Testis (tissue), 3 donors: ENCODE measurements around the gene ANGPTL4. TPM values are rescaled to one million over a fixed set of nuclear protein-coding genes. Genes with fewer than 3 reads are reported as not detected.
"Not testable (repeated sequence)": the region's sequence is repeated elsewhere in the genome, so short reads cannot be mapped to it uniquely, and the experiment has no call there.

Source experiments
- DNase-seq: peaks from one replicate; pipeline ENCODE4 v3.0.0-alpha.2; 2019
- H3K27ac ChIP-seq, 2 donors: fragments of 200-600 bp; sonication (generic); one replicate each; pipeline ENCODE4 v1.5.1; 2019
- H3K27me3 ChIP-seq: fragments of 200-600 bp; sonication (generic); one replicate; pipeline ENCODE4 v1.5.1; 2019
- H3K36me3 ChIP-seq: fragments of 200-600 bp; sonication (generic); one replicate; pipeline ENCODE4 v1.5.1; 2017; ENCODE audit warnings: low read depth; ENCODE audit errors: missing control alignments
- H3K4me1 ChIP-seq: fragments of 200-600 bp; sonication (generic); one replicate; pipeline ENCODE4 v1.5.1; 2019
- H3K4me3 ChIP-seq, 2 donors: fragments of 200-600 bp; sonication (generic); one replicate each; pipeline ENCODE4 v1.5.1; 2017 to 2019
- H3K9me3 ChIP-seq: fragments of 200-600 bp; sonication (generic); one replicate; pipeline ENCODE4 v1.5.1; 2017
- POLR2A ChIP-seq: fragments of 450-650 bp; IDR thresholded peaks from one replicate; pipeline ENCODE4 v1.6.1; 2017; ENCODE audit warnings: antibody characterized with exemption, mild to moderate bottlenecking, moderate library complexity
- WGBS, 2 donors: methylation state at CpG; one replicate each; pipeline ENCODE4 v1.1.5; 2018; 5-methylcytosine and 5-hydroxymethylcytosine counted together
- intact Hi-C: fragments of 100-400 bp; cut with DNase I; formaldehyde crosslinking; loops from one replicate; pipeline ENCODE4 v1.15.1; 2023; ENCODE audit warnings: low total_unique reads
- polyA plus RNA-seq: library from polyadenylated mRNA; stranded (reverse); fragments of 350-450 nt; fragmentation: Illumina TruSeq; extraction: RNeasy Lipid Tissue Mini Kit (QIAGEN cat#74804); gene quantifications from one replicate; pipeline ENCODE4 v1.2.3, GENCODE V29; 2014; ENCODE audit warnings: low read depth, low replicate concordance; ENCODE audit not compliant: insufficient read depth
- total RNA-seq, 2 donors: library from RNA; depleted of rRNA; stranded (reverse); fragments of >200 nt; gene quantifications; one replicate each; pipeline ENCODE4 v1.2.3, GENCODE V29; 2016
- TF ChIP-seq, protein P1 (sequence below), 3 experiments: fragments of 450-650 bp in 2 of 3; fragments of 200-600 bp in 1 of 3; sonication (generic) in 1 of 3; IDR thresholded peaks; one replicate each; pipeline ENCODE4 v1.5.1; 2016 to 2019; ENCODE audit warnings: antibody characterized with exemption in 3 of 3, mild to moderate bottlenecking in 2 of 3, moderate library complexity in 1 of 3

ANGPTL4 gene
- total and polyA plus RNA-seq, 3 donors from 2014 or later = 10.0 to 18.5 (median 10.2) TPM

DNA sequence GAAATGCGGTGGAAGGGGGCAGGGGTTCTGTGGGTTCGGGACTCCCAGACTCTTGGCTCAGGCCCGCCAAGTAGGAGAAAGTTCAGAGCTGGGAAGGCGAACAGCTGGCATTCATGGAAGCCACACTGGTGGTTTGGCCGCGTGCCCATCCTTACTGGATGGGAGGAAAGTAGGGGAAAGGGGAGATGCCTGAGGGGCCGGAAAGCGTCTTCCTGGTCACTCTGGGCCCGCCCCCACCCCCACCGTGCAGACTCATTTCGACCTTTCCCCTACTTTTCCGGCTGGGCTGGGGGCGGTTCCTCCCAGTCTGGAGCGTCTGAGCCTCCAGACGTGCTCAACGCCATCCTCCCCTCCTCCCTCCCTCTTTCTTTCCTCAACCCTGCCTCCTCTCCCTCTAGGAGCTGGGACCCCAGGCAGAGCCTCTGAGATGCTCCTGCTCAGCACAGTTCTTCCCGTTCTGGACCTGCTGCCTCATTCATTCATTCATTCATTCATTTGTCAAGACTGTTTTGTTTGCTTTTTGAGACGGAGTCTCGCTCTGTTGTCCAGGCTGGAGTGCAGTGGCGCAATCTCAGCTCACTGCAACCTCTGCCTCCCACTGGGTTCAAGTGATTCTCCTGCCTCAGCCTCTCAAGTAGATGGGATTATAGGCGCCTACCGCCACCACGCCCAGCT lies 3.5 kb downstream of the ANGPTL4 start:
- intact Hi-C loops = no loop called here
- H3K9me3 ChIP-seq = no peaks in the 10 kb centered on the region
- no peak for TF ChIP-seq POLR2A
- TF ChIP-seq, protein P1, sequence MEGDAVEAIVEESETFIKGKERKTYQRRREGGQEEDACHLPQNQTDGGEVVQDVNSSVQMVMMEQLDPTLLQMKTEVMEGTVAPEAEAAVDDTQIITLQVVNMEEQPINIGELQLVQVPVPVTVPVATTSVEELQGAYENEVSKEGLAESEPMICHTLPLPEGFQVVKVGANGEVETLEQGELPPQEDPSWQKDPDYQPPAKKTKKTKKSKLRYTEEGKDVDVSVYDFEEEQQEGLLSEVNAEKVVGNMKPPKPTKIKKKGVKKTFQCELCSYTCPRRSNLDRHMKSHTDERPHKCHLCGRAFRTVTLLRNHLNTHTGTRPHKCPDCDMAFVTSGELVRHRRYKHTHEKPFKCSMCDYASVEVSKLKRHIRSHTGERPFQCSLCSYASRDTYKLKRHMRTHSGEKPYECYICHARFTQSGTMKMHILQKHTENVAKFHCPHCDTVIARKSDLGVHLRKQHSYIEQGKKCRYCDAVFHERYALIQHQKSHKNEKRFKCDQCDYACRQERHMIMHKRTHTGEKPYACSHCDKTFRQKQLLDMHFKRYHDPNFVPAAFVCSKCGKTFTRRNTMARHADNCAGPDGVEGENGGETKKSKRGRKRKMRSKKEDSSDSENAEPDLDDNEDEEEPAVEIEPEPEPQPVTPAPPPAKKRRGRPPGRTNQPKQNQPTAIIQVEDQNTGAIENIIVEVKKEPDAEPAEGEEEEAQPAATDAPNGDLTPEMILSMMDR (IDR thresholded peaks at IDR 0.05) = no peak
- no peaks in the 10 kb centered on the region for H3K36me3 ChIP-seq
- H3K27me3 ChIP-seq = no peaks in the 10 kb centered on the region
- H3K4me1 ChIP-seq = peaks cover 22% of the 10 kb centered on the region
- peak overlapping the region in 1 of 2 donors; percentile 44 for H3K27ac ChIP-seq
- H3K4me3 ChIP-seq = no peak overlapping the region
- peak; percentile 83 for DNase-seq
- WGBS, 2 donors = 24 to 27% methylated on average over 18 to 23 of the region's 23 CpGs

DNA sequence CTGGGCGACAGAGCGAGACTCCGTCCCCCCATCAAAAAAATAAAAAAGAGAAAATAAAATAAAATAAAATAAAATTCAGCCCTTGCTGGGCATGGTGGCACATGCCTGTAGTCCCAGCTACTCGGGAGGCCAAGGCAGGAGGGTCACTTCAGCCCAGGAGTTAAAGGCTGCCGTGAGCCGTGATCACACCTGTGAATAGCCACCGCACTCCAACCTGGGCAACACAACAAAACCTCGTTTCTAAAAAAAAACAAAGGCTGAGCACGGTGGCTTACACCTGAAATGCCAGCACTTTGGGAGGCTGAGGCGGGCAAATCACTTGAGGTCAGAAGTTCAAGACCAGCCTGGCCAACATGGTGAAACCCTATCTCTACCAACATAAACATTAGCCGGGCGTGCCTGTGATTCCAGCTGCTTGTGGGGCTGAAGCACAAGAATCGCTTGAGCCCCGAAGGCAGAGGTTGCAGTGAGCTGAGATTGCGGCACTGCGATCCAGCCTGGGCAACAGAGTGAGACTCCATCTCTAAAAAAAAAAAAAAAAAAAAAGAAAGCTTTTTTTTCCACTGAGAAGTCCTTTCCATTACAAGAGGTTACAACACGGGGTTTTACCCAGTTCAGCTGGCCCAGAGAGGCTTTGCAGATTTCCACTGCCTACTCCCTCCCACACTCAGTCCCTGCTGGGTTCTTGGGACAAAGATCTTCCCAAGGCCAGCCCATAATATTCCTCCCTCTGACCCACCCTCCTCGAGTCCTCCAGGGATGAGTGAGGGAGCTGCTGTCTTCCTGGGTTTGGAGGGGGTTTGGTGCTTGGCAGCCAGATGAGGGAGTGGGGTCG lies 6.4 kb downstream of the ANGPTL4 start:
- H3K4me3 ChIP-seq = peak overlapping the region in 1 of 2 donors; percentile 29
- 60 to 69% methylated on average over 18 to 19 of the region's 19 CpGs for WGBS, 2 donors
- H3K9me3 ChIP-seq = no peaks in the 10 kb centered on the region
- intact Hi-C loops = no loop called here
- no peaks in the 10 kb centered on the region for H3K27me3 ChIP-seq
- H3K27ac ChIP-seq = peak overlapping the region; percentile 58 to 66
- H3K36me3 ChIP-seq = no peaks in the 10 kb centered on the region
- DNase-seq = peak; percentile 64
- TF ChIP-seq POLR2A = no peak
- peaks cover 27% of the 10 kb centered on the region for H3K4me1 ChIP-seq

DNA sequence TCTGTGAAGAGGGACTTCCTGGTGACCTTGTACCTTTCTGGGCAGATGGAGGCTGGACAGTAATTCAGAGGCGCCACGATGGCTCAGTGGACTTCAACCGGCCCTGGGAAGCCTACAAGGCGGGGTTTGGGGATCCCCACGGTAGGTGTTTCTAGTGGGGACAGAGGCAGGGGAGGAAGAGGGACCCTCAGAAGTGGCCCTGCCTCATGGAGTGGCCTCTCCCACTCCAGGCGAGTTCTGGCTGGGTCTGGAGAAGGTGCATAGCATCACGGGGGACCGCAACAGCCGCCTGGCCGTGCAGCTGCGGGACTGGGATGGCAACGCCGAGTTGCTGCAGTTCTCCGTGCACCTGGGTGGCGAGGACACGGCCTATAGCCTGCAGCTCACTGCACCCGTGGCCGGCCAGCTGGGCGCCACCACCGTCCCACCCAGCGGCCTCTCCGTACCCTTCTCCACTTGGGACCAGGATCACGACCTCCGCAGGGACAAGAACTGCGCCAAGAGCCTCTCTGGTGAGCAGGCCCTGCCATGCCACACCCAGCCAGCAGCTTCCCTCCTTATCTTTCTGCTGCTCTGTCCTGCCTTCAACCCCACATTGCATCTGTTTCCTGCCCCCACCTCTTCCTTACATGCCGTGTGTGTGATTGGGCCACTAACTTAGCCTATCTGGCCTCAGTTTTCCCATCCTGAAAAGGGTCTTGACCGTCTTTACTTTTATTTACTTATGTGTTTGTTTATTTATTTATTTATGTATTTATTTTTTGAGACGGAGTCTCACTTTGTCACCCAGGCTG lies 7.3 kb downstream of the ANGPTL4 start:
- Histone ChIP-seq H3K4me3 (peak overlapping the region in 1 of 2 donors; percentile 29), H3K9me3 (no peaks in the 10 kb centered on the region), H3K27ac (peak overlapping the region; percentile 58 to 66), H3K27me3 (no peaks in the 10 kb centered on the region), H3K4me1 (peaks cover 27% of the 10 kb centered on the region), H3K36me3 (no peaks in the 10 kb centered on the region)
- intact Hi-C loops = no loop called here
- no peak for DNase-seq
- WGBS, 2 donors = 61 to 68% methylated on average over 6 to 28 of the region's 28 CpGs
- TF ChIP-seq, protein P1 (IDR thresholded peaks at IDR 0.05) = no peak
- no peak for TF ChIP-seq POLR2A

DNA sequence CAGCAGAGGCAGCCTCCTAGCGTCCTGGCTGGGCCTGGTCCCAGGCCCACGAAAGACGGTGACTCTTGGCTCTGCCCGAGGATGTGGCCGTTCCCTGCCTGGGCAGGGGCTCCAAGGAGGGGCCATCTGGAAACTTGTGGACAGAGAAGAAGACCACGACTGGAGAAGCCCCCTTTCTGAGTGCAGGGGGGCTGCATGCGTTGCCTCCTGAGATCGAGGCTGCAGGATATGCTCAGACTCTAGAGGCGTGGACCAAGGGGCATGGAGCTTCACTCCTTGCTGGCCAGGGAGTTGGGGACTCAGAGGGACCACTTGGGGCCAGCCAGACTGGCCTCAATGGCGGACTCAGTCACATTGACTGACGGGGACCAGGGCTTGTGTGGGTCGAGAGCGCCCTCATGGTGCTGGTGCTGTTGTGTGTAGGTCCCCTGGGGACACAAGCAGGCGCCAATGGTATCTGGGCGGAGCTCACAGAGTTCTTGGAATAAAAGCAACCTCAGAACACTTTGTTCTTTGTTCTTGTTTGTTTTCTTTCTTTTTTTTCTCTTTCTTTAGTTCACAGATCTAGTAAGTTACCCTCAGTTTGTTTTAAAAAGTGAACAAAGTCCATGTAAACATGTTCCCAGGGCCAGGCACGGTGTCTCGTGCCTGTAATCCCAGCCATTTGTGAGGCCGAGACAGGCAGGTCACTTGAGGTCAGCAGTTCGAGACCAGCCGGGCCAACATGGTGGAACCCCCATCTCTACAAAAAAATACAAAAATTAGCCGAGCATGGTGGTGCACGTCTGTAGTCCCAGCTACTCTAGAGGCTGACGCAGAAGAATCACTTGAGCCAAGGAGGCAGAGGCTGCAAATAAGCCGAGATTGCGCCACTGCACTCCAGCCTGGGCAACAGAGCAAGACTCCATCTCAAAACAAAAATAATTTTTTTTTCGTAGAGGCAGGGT lies 10.2 kb downstream of the ANGPTL4 start:
- H3K4me3 ChIP-seq = no peak overlapping the region
- intact Hi-C loops = no loop called here
- H3K9me3 ChIP-seq = no peaks in the 10 kb centered on the region
- H3K36me3 ChIP-seq = no peaks in the 10 kb centered on the region
- DNase-seq = peak; percentile 84
- peak overlapping the region; percentile 70 to 81 for H3K27ac ChIP-seq
- H3K4me1 ChIP-seq = peaks cover 10% of the 10 kb centered on the region
- H3K27me3 ChIP-seq = no peaks in the 10 kb centered on the region
- WGBS, 2 donors = 67 to 69% methylated on average over 19 to 26 of the region's 26 CpGs
- TF ChIP-seq POLR2A = no peak
- TF ChIP-seq, protein P1 (IDR thresholded peaks at IDR 0.05) = no peak

DNA sequence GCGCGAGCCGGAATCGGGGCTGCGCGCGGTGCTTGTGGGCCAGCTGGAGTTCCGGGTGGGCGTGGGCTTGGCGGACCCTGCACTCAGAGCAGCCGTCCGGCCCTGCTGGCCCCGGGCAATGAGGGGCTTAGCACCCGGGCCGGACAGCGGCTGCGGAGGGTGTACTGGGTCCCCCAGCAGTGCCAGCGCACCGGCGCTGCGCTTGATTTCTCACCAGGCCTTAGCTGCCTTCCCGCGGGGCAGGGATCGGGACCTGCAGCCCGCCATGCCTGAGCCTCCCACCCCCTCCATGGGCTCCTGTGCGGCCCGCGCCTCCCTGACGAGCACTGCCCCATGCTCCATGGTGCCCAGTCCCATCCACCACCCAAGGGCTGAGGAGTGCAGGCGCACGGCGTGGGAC lies 11.8 kb downstream of the ANGPTL4 start:
- DNase-seq = not testable (repeated sequence)
- WGBS, 2 donors = 59 to 80% methylated on average over 10 to 28 of the region's 32 CpGs

DNA sequence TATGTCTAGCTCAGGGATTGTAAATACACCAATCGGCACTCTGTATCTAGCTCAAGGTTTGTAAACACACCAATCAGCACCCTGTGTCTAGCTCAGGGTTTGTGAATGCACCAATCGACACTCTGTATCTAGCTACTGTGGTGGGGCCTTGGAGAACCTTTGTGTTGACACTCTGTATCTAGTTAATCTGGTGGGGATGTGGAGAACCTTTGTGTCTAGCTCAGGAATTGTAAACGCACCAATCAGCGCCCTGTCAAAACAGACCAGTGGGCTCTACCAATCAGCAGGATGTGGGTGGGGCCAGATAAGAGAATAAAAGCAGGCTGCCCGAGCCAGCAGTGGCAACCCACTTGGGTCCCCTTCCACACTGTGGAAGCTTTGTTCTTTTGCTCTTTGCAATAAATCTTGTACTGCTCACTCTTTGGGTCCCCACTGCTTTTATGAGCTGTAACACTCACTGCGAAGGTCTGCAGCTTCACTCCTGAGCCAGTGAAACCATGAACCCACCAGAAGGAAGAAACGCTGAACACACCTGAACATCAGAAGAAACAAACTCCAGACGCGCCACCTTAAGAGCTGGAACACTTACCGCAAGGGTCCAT lies 12.5 kb downstream of the ANGPTL4 start:
- H3K36me3 ChIP-seq, intact Hi-C loops, H3K27ac ChIP-seq, H3K9me3 ChIP-seq, DNase-seq, H3K4me3 ChIP-seq, H3K27me3 ChIP-seq: not testable (repeated sequence)
- 84 to 86% methylated on average over 10 of the region's 10 CpGs for WGBS, 2 donors
- H3K4me1 ChIP-seq = peaks cover 10% of the 10 kb centered on the region

More for the DNA sequence above, 11.8 kb downstream of the ANGPTL4 start:
- H3K9me3 ChIP-seq, intact Hi-C loops, H3K27ac ChIP-seq, H3K36me3 ChIP-seq, H3K27me3 ChIP-seq: not testable (repeated sequence)
- Histone ChIP-seq H3K4me3 (peak overlapping the region in 1 of 2 donors; percentile 20), H3K4me1 (peaks cover 10% of the 10 kb centered on the region)
